Pancreas (tissue), 10 donors: ENCODE measurements around the gene GMPPB. TPM values are rescaled to one million over a fixed set of nuclear protein-coding genes. Genes with fewer than 3 reads are reported as not detected.

Source experiments
- ATAC-seq, 4 donors: fragments of 200-7000 bp; cut with Tn5 transposase; one replicate each; pipeline versions ENCODE4 v1.8.0 to v1.9.1; 2020; ENCODE audit warnings: mild to moderate bottlenecking in 4 of 4, moderate library complexity in 4 of 4
- DNase-seq, 6 donors: peaks; one replicate each; pipeline ENCODE4 v3.0.0-alpha.2; 2020
- FAIRE-seq: peaks from 2 replicates; lab custom pipeline; 2012; peaks lifted over from hg19 to GRCh38; lab: Jason Lieb, UNC
- H3K27ac ChIP-seq, 4 donors: fragments of 200-600 bp; sonication (generic); 1 replicate in 3 of 4; 2 replicates in 1 of 4; pipeline versions ENCODE4 v1.5.0 to v1.8.0; 2020
- H3K27me3 ChIP-seq, 4 donors: fragments of 200-600 bp; one replicate each; pipeline ENCODE4 v1.8.0; 2021
- H3K36me3 ChIP-seq, 3 donors: fragments of 200-600 bp; sonication (generic) in 1 of 3; one replicate each; pipeline versions ENCODE4 v1.5.0 to v1.8.0; 2020 to 2021
- H3K4me1 ChIP-seq, 3 donors: fragments of 200-600 bp; one replicate each; pipeline ENCODE4 v1.8.0; 2021
- H3K4me3 ChIP-seq, 4 donors: fragments of 200-600 bp; sonication (generic) in 2 of 4; one replicate each; pipeline versions ENCODE4 v1.5.0 to v1.8.0; 2020 to 2021
- H3K9me3 ChIP-seq, 4 donors: fragments of 200-600 bp; one replicate each; pipeline ENCODE4 v1.8.0; 2021
- WGBS, 2 donors: extraction: QIAGEN DNeasy Blood & Tissue Kit; methylation state at CpG; one replicate each; pipeline ENCODE4 v1.1.7; 2013; 5-methylcytosine and 5-hydroxymethylcytosine counted together
- intact Hi-C, 3 donors: fragments of 100-400 bp; cut with DNase I; formaldehyde crosslinking; loops; one replicate each; pipeline versions ENCODE4 v1.11.1 to v1.14.2; 2022
- polyA plus RNA-seq, 2 donors: library from polyadenylated mRNA; stranded (reverse); fragments of 200-250 nt; gene quantifications; one replicate each; pipeline ENCODE4 v1.2.3, GENCODE V29; 2013
- total RNA-seq, 6 donors: library from RNA; stranded (reverse); fragmentation: NEBNext Ultra II Directional in 4 of 6; extraction: Animal tissue kit (Norgen Biotek cat#: 25700) in 4 of 6; gene quantifications; one replicate each; pipeline versions ENCODE4 v1.2.1 to v1.2.4, GENCODE V29; 2021 to 2023
- TF ChIP-seq, protein P1 (sequence below), 4 donors: fragments of 200-600 bp; sonication (generic) in 3 of 4; IDR thresholded peaks; one replicate each; pipeline versions ENCODE4 v1.5.0 to v1.8.0; 2021; ENCODE audit warnings: antibody characterized with exemption in 4 of 4
- donor health status: healthy with polysubstance abuse.
- donor health status: DM: no; HTN: no; CAD: no; lungs with moderate emphysema.
- donor health status: DM: no; HTN: no; CAD: no.
- donor health status: control.
- donor health status: control.
- donor health status: Bipolar disorder and iron deficiency.
- donor health status: DM: yes; HTN: yes; CAD: no.
- donor health status: DM: no; HTN: no; CAD: no.
- donor health status: DM: no; HTN: no; CAD: no.
- donor health status: DM: yes; HTN: yes; CAD: no.

Gene GMPPB
- total and polyA plus RNA-seq, 8 donors = 22.4 to 46.7 (median 34.5) TPM

- no peaks in the 10 kb centered on the region for H3K27me3 ChIP-seq
- H3K4me1 ChIP-seq = no peaks in the 10 kb centered on the region
- TF ChIP-seq, protein P1, sequence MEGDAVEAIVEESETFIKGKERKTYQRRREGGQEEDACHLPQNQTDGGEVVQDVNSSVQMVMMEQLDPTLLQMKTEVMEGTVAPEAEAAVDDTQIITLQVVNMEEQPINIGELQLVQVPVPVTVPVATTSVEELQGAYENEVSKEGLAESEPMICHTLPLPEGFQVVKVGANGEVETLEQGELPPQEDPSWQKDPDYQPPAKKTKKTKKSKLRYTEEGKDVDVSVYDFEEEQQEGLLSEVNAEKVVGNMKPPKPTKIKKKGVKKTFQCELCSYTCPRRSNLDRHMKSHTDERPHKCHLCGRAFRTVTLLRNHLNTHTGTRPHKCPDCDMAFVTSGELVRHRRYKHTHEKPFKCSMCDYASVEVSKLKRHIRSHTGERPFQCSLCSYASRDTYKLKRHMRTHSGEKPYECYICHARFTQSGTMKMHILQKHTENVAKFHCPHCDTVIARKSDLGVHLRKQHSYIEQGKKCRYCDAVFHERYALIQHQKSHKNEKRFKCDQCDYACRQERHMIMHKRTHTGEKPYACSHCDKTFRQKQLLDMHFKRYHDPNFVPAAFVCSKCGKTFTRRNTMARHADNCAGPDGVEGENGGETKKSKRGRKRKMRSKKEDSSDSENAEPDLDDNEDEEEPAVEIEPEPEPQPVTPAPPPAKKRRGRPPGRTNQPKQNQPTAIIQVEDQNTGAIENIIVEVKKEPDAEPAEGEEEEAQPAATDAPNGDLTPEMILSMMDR (IDR thresholded peaks at IDR 0.05) = no peak
- no peak for FAIRE-seq
- H3K4me3 ChIP-seq = no peak overlapping the region
- DNase-seq = peak in 1 of 6 donors; percentile 55
- ATAC-seq = no peak
- peaks cover 0 to 9% (median 0%) of the 10 kb centered on the region in 3 donors for H3K36me3 ChIP-seq
- intact Hi-C loops = loop anchor here in 2 of 3 donors (5.0 to 10.0 kb wide), 2 partner anchors 138 to 140 kb away; no protein-coding TSS in a partner anchor
- no peak overlapping the region for H3K27ac ChIP-seq
- WGBS, 2 donors = 91 to 95% methylated on average over 8 of the region's 8 CpGs
- no peaks in the 10 kb centered on the region for H3K9me3 ChIP-seq
Observed at GRCh38 chr3:49704629-49705028, 19.1 kb downstream of the GMPPB start.

- no peaks in the 10 kb centered on the region for H3K9me3 ChIP-seq
- no peaks in the 10 kb centered on the region for H3K27me3 ChIP-seq
- no peak overlapping the region for H3K4me3 ChIP-seq
- intact Hi-C loops = loop anchor here in 2 of 3 donors (5.0 to 10.0 kb wide), 2 partner anchors 138 to 141 kb away; no protein-coding TSS in a partner anchor
- no peak overlapping the region for H3K27ac ChIP-seq
- DNase-seq (peak in 1 of 6 donors; percentile 55), FAIRE-seq (no peak), ATAC-seq (no peak)
- WGBS, 2 donors = 95 to 96% methylated on average over 7 of the region's 7 CpGs
- no peaks in the 10 kb centered on the region for H3K4me1 ChIP-seq
- TF ChIP-seq, protein P1 (IDR thresholded peaks at IDR 0.05) = no peak
- peaks cover 0 to 9% (median 0%) of the 10 kb centered on the region in 3 donors for H3K36me3 ChIP-seq
Observed at GRCh38 chr3:49703956-49704355, 19.8 kb downstream of the GMPPB start.

GRCh38 chr3:49703443-49703927, 20.3 kb downstream of the GMPPB start:
- H3K27ac ChIP-seq = no peak overlapping the region
- ATAC-seq = peak; percentile 81 to 96 (median 91)
- intact Hi-C loops = loop anchor here in 2 of 3 donors (5.0 to 10.0 kb wide), 2 partner anchors 139 to 141 kb away; no protein-coding TSS in a partner anchor
- peaks cover 0 to 9% (median 0%) of the 10 kb centered on the region in 3 donors for H3K36me3 ChIP-seq
- no peak for FAIRE-seq
- WGBS, 2 donors = 45 to 52% methylated on average over 14 of the region's 14 CpGs
- DNase-seq = peak in 4 of 6 donors; percentile 53 to 79 (median 72)
- no peak overlapping the region for H3K4me3 ChIP-seq
- H3K27me3 ChIP-seq = no peaks in the 10 kb centered on the region
- no peaks in the 10 kb centered on the region for H3K9me3 ChIP-seq
- TF ChIP-seq, protein P1 (IDR thresholded peaks at IDR 0.05) = peak; percentile 73 to 86 (median 82)
- no peaks in the 10 kb centered on the region for H3K4me1 ChIP-seq

DNA sequence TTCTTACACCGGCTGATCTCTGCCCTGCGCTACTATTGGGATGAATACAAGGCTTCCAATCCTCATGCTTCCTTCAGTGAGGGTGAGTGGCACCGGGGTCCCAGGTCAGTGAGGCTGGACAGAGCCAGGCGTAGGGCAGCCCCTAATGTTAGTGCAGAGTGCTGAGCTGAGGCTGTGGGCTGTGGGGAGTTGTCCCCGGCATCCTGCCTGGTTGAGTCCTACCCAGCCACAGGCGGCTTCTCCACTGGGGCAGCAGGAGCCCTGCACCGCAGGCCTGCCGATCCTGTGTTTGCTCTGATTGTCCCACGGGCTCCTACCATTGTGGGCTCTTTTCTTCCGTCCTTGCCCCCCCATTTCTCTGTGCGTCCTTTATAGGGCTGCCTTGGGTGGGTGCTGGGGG, 21.1 kb downstream of the GMPPB start:
- Histone ChIP-seq H3K36me3 (peaks cover 0 to 9% (median 0%) of the 10 kb centered on the region in 3 donors), H3K4me3 (no peak overlapping the region), H3K27ac (no peak overlapping the region), H3K4me1 (no peaks in the 10 kb centered on the region), H3K9me3 (no peaks in the 10 kb centered on the region), H3K27me3 (no peaks in the 10 kb centered on the region)
- FAIRE-seq (no peak), ATAC-seq (no peak), DNase-seq (peak in 2 of 6 donors; percentile 17 to 61)
- 84 to 89% methylated on average over 11 of the region's 11 CpGs for WGBS, 2 donors
- intact Hi-C loops = loop anchor here in 2 of 3 donors (5.0 to 10.0 kb wide), 2 partner anchors 140 to 142 kb away; no protein-coding TSS in a partner anchor
- TF ChIP-seq, protein P1 (IDR thresholded peaks at IDR 0.05) = no peak
